ENCODE measurements around the gene THSD8. TPM values are rescaled to one million over a fixed set of nuclear protein-coding genes. Genes with fewer than 3 reads are reported as not detected.
A peak's percentile ranks its signal among the peaks of the same experiment; 100 is the strongest.

The THSD8 gene
- total and polyA plus RNA-seq, 8 donors = 0.90 to 3.9 (median 2.0) TPM

DNA sequence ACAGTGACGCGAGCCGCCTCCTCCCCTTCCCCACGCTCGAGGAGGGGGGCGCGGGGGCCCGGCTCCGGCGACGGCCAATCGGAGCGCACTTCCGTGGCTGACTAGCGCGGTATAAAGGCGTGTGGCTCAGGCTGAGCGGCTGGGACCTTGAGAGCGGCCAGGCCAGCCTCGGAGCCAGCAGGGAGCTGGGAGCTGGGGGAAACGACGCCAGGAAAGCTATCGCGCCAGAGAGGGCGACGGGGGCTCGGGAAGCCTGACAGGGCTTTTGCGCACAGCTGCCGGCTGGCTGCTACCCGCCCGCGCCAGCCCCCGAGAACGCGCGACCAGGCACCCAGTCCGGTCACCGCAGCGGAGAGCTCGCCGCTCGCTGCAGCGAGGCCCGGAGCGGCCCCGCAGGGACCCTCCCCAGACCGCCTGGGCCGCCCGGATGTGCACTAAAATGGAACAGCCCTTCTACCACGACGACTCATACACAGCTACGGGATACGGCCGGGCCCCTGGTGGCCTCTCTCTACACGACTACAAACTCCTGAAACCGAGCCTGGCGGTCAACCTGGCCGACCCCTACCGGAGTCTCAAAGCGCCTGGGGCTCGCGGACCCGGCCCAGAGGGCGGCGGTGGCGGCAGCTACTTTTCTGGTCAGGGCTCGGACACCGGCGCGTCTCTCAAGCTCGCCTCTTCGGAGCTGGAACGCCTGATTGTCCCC, 10.4 kb upstream of the THSD8 start, which contains the start of gene JUNB:
TSS of gene JUNB (plus strand) at position 142 of the 706 bp plus-strand sequence. CDS start at position 428, 286 bp downstream.
- Histone ChIP-seq H3K4me3 (peak within 1 kb of the TSS; percentile 70 to 95 (median 86)), H3K9me3 (no peaks in the 10 kb centered on the region), H3K27ac (peak within 1 kb of the TSS; percentile 95 to 100 (median 99)), H3K36me3 (no peaks in the 10 kb centered on the region), H3K27me3 (no peaks in the 10 kb centered on the region), H3K4me1 (peaks cover 10 to 39% (median 20%) of the 10 kb centered on the region in 3 donors)
- intact Hi-C loops (cut with DNase I) = no loop called here
- no peak for FAIRE-seq
- 0% methylated on average over 69 to 73 of the region's 73 CpGs for WGBS, 2 donors
- DNase-seq = peak; percentile 97 to 100 (median 98)
- peak; percentile 53 to 69 (median 60) for ATAC-seq
- TF ChIP-seq, protein P1, sequence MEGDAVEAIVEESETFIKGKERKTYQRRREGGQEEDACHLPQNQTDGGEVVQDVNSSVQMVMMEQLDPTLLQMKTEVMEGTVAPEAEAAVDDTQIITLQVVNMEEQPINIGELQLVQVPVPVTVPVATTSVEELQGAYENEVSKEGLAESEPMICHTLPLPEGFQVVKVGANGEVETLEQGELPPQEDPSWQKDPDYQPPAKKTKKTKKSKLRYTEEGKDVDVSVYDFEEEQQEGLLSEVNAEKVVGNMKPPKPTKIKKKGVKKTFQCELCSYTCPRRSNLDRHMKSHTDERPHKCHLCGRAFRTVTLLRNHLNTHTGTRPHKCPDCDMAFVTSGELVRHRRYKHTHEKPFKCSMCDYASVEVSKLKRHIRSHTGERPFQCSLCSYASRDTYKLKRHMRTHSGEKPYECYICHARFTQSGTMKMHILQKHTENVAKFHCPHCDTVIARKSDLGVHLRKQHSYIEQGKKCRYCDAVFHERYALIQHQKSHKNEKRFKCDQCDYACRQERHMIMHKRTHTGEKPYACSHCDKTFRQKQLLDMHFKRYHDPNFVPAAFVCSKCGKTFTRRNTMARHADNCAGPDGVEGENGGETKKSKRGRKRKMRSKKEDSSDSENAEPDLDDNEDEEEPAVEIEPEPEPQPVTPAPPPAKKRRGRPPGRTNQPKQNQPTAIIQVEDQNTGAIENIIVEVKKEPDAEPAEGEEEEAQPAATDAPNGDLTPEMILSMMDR (IDR thresholded peaks at IDR 0.05) = no peak

GRCh38 chr19:12792051-12792852, 9.6 kb upstream of the THSD8 start:
- peak overlapping the region; percentile 95 to 100 (median 99) for H3K27ac ChIP-seq
- no peak for FAIRE-seq
- peak; percentile 73 to 94 (median 80) for DNase-seq
- H3K27me3 ChIP-seq = no peaks in the 10 kb centered on the region
- peak overlapping the region; percentile 70 to 95 (median 86) for H3K4me3 ChIP-seq
- H3K36me3 ChIP-seq = no peaks in the 10 kb centered on the region
- TF ChIP-seq, protein P1 (IDR thresholded peaks at IDR 0.05) = no peak
- H3K9me3 ChIP-seq = no peaks in the 10 kb centered on the region
- intact Hi-C loops (cut with DNase I) = no loop called here
- peak in 2 of 4 donors; percentile 9 to 11 for ATAC-seq
- peaks cover 10 to 32% (median 20%) of the 10 kb centered on the region in 3 donors for H3K4me1 ChIP-seq
- 0% methylated on average over 76 to 84 of the region's 84 CpGs for WGBS, 2 donors

DNA sequence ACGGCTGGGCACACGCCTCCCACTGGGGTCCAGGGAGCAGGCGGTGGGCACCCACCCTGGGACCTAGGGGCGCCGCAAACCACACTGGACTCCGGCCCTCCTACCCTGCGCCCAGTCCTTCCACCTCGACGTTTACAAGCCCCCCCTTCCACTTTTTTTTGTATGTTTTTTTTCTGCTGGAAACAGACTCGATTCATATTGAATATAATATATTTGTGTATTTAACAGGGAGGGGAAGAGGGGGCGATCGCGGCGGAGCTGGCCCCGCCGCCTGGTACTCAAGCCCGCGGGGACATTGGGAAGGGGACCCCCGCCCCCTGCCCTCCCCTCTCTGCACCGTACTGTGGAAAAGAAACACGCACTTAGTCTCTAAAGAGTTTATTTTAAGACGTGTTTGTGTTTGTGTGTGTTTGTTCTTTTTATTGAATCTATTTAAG, 9.0 kb upstream of the THSD8 start:
- TF ChIP-seq, protein P1 (IDR thresholded peaks at IDR 0.05) = no peak
- peaks cover 10 to 26% (median 20%) of the 10 kb centered on the region in 3 donors for H3K4me1 ChIP-seq
- no peaks in the 10 kb centered on the region for H3K9me3 ChIP-seq
- peak overlapping the region; percentile 95 to 100 (median 99) for H3K27ac ChIP-seq
- DNase-seq (peak in 3 of 6 donors; percentile 43 to 68 (median 47)), FAIRE-seq (no peak), ATAC-seq (peak in 1 of 4 donors; percentile 0)
- H3K36me3 ChIP-seq = no peaks in the 10 kb centered on the region
- no peaks in the 10 kb centered on the region for H3K27me3 ChIP-seq
- WGBS, 2 donors = 0% methylated on average over 22 of the region's 22 CpGs
- H3K4me3 ChIP-seq = peak overlapping the region; percentile 70 to 95 (median 86)
- intact Hi-C loops (cut with DNase I) = no loop called here

DNA sequence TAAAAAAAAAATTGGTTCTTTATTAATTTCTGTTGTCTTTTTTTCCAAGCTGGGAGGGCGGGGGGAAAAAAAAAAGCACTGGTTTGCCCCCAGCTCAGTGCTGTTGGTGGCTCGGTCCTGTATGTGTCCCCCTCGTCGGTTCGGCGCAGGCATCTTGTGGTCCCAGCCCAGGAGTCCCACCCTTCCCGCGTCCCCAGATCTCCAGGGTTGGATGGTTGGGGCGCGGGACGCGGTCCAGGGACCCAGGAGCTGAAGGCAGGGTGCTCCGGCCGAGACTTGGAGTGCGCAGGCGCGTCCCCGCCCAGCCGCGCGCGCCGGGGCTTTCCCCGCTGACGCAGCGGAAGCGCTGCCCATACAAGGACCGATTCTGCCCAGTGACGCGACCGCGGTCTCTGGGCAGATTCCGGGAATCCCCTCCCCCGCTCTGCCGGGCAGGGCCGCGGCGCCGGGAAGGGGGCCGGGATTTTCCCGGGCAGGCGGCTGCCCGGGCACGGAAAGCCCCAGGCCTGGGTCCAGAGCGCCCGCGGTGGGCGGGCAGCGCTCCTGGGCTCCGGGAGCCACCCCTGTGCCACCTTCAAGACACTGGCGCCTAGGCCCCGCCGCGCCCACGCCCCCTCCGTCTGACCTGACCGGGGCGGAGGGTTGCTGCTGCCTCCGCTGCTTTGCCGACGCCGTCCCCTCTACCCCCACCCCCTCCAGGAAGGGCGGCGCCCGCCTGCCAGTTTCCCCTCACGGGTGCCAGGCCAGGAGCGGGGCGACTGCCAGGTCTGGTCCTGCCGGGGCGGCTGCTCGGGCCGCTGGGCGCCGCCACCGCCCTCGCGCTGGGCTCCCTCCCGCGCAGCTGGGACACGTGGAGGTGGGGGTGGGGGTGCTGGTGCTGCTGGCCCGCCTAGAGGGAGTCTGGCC, 8.3 kb upstream of the THSD8 start:
- H3K9me3 ChIP-seq = no peaks in the 10 kb centered on the region
- DNase-seq = peak; percentile 94 to 99 (median 96)
- H3K27ac ChIP-seq = peak overlapping the region; percentile 95 to 100 (median 99)
- intact Hi-C loops (cut with DNase I) = no loop called here
- H3K36me3 ChIP-seq = no peaks in the 10 kb centered on the region
- FAIRE-seq = no peak
- no peaks in the 10 kb centered on the region for H3K27me3 ChIP-seq
- peaks cover 9 to 19% (median 17%) of the 10 kb centered on the region in 3 donors for H3K4me1 ChIP-seq
- peak overlapping the region; percentile 70 to 95 (median 86) for H3K4me3 ChIP-seq
- TF ChIP-seq, protein P1 (IDR thresholded peaks at IDR 0.05) = no peak
- peak; percentile 46 to 67 (median 56) for ATAC-seq
- WGBS, 2 donors = 0% methylated on average over 65 to 81 of the region's 81 CpGs
